ENCODE data around the gene CELF4.

GRCh38 chr18:37551846-37552245, 13.8 kb downstream of the CELF4 start:
- TF ChIP-seq CTCF (IDR thresholded peaks at IDR 0.05) (no peak), POLR2A (IDR thresholded peaks at IDR 0.05) (no peak)
